ENCODE data around the gene FOXP1.
"Not testable (repeated sequence)": the region's sequence is repeated elsewhere in the genome, so short reads cannot be mapped to it uniquely, and the experiment has no call there.

FOXP1 gene

GRCh38 chr3:70982700-70983140 lies 600.8 kb downstream of the FOXP1 start:
- no peak for TF ChIP-seq JUND (IDR thresholded peaks at IDR 0.05; ENCODE audit: low read depth)
- DNase-seq (ENCODE audit: low read depth in 1 of 2, low spot score in 1 of 2): peak; percentile 21 to 84
- in situ Hi-C loops (cut with HindIII; ENCODE audit: low pct_unique_long_range_greater_than_20kb, low sequenced_read_pairs): no loop called here

- no peak for TF ChIP-seq JUND (IDR thresholded peaks at IDR 0.05; ENCODE audit: low read depth)
- DNase-seq (ENCODE audit: low read depth in 1 of 2, low spot score in 1 of 2): no peak
- in situ Hi-C loops (cut with HindIII; ENCODE audit: low pct_unique_long_range_greater_than_20kb, low sequenced_read_pairs): no loop called here
Measured at GRCh38 chr3:70982284-70982683, 601.2 kb downstream of the FOXP1 start.

GRCh38 chr3:70981231-70981880 lies 602.2 kb downstream of the FOXP1 start:
- TF ChIP-seq JUND (IDR thresholded peaks at IDR 0.05; ENCODE audit: low read depth): no peak
- in situ Hi-C loops (cut with HindIII; ENCODE audit: low pct_unique_long_range_greater_than_20kb, low sequenced_read_pairs): no loop called here

GRCh38 chr3:70980646-70981170 lies 602.8 kb downstream of the FOXP1 start:
- TF ChIP-seq JUND (IDR thresholded peaks at IDR 0.05; ENCODE audit: low read depth): no peak
- DNase-seq (ENCODE audit: low read depth in 1 of 2, low spot score in 1 of 2): no peak
- in situ Hi-C loops (cut with HindIII; ENCODE audit: low pct_unique_long_range_greater_than_20kb, low sequenced_read_pairs): no loop called here

More at GRCh38 chr3:70981231-70981880, 602.2 kb downstream of the FOXP1 start:
- DNase-seq (ENCODE audit: low read depth in 1 of 2, low spot score in 1 of 2): no peak

GRCh38 chr3:70979983-70980645 lies 603.4 kb downstream of the FOXP1 start:
- no peak for TF ChIP-seq JUND (IDR thresholded peaks at IDR 0.05; ENCODE audit: low read depth)
- in situ Hi-C loops (cut with HindIII; ENCODE audit: low pct_unique_long_range_greater_than_20kb, low sequenced_read_pairs): no loop called here
- no peak for DNase-seq (ENCODE audit: low read depth in 1 of 2, low spot score in 1 of 2)

- TF ChIP-seq JUND (IDR thresholded peaks at IDR 0.05; ENCODE audit: low read depth): no peak
- in situ Hi-C loops (cut with HindIII; ENCODE audit: low pct_unique_long_range_greater_than_20kb, low sequenced_read_pairs): no loop called here
- no peak for DNase-seq (ENCODE audit: low read depth in 1 of 2, low spot score in 1 of 2)
Measured at GRCh38 chr3:70977712-70978111, 605.8 kb downstream of the FOXP1 start.

GRCh38 chr3:70975981-70976380 lies 607.5 kb downstream of the FOXP1 start:
- in situ Hi-C loops (cut with HindIII; ENCODE audit: low pct_unique_long_range_greater_than_20kb, low sequenced_read_pairs): not testable (repeated sequence)

GRCh38 chr3:70974747-70975146 lies 608.8 kb downstream of the FOXP1 start:
- in situ Hi-C loops (cut with HindIII; ENCODE audit: low pct_unique_long_range_greater_than_20kb, low sequenced_read_pairs): no loop called here
- no peak for DNase-seq (ENCODE audit: low read depth in 1 of 2, low spot score in 1 of 2)
- TF ChIP-seq JUND (IDR thresholded peaks at IDR 0.05; ENCODE audit: low read depth): no peak

More at GRCh38 chr3:70975981-70976380, 607.5 kb downstream of the FOXP1 start:
- not testable (repeated sequence) for DNase-seq (ENCODE audit: low read depth in 1 of 2, low spot score in 1 of 2)

GRCh38 chr3:70973558-70973957 lies 610.0 kb downstream of the FOXP1 start:
- TF ChIP-seq JUND (IDR thresholded peaks at IDR 0.05; ENCODE audit: low read depth): no peak
- DNase-seq (ENCODE audit: low read depth in 1 of 2, low spot score in 1 of 2): no peak
- in situ Hi-C loops (cut with HindIII; ENCODE audit: low pct_unique_long_range_greater_than_20kb, low sequenced_read_pairs): no loop called here

- no peak for DNase-seq (ENCODE audit: low read depth in 1 of 2, low spot score in 1 of 2)
- in situ Hi-C loops (cut with HindIII; ENCODE audit: low pct_unique_long_range_greater_than_20kb, low sequenced_read_pairs): no loop called here
- no peak for TF ChIP-seq JUND (IDR thresholded peaks at IDR 0.05; ENCODE audit: low read depth)
Measured at GRCh38 chr3:70972855-70973254, 610.7 kb downstream of the FOXP1 start.

- DNase-seq (ENCODE audit: low read depth in 1 of 2, low spot score in 1 of 2): no peak
- TF ChIP-seq JUND (IDR thresholded peaks at IDR 0.05; ENCODE audit: low read depth): no peak
- in situ Hi-C loops (cut with HindIII; ENCODE audit: low pct_unique_long_range_greater_than_20kb, low sequenced_read_pairs): no loop called here
Measured at GRCh38 chr3:70970952-70971351, 612.6 kb downstream of the FOXP1 start.

- TF ChIP-seq JUND (IDR thresholded peaks at IDR 0.05; ENCODE audit: low read depth): no peak
- in situ Hi-C loops (cut with HindIII; ENCODE audit: low pct_unique_long_range_greater_than_20kb, low sequenced_read_pairs): no loop called here
- DNase-seq (ENCODE audit: low read depth in 1 of 2, low spot score in 1 of 2): no peak
Measured at GRCh38 chr3:70970171-70970570, 613.4 kb downstream of the FOXP1 start.
